A549 treated with AZD9567 at 1 μM for 4 hours (cell line): ENCODE data around the gene NAP1L4. TPM values are rescaled to one million over a fixed set of nuclear protein-coding genes. Genes with fewer than 3 reads are reported as not detected.

Experiments
- total RNA-seq: library from RNA; stranded (reverse); fragments of 200-300 nt; extraction: Qiagen RNA extraction; gene quantifications from 5 replicates; pipeline ENCODE4 v1.2.3, GENCODE V29; 2022; ENCODE audit not compliant: insufficient read depth

The NAP1L4 gene, protein sequence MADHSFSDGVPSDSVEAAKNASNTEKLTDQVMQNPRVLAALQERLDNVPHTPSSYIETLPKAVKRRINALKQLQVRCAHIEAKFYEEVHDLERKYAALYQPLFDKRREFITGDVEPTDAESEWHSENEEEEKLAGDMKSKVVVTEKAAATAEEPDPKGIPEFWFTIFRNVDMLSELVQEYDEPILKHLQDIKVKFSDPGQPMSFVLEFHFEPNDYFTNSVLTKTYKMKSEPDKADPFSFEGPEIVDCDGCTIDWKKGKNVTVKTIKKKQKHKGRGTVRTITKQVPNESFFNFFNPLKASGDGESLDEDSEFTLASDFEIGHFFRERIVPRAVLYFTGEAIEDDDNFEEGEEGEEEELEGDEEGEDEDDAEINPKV
- total RNA-seq: 113 to 129 TPM (median 122 TPM) in 5 replicates

DNA sequence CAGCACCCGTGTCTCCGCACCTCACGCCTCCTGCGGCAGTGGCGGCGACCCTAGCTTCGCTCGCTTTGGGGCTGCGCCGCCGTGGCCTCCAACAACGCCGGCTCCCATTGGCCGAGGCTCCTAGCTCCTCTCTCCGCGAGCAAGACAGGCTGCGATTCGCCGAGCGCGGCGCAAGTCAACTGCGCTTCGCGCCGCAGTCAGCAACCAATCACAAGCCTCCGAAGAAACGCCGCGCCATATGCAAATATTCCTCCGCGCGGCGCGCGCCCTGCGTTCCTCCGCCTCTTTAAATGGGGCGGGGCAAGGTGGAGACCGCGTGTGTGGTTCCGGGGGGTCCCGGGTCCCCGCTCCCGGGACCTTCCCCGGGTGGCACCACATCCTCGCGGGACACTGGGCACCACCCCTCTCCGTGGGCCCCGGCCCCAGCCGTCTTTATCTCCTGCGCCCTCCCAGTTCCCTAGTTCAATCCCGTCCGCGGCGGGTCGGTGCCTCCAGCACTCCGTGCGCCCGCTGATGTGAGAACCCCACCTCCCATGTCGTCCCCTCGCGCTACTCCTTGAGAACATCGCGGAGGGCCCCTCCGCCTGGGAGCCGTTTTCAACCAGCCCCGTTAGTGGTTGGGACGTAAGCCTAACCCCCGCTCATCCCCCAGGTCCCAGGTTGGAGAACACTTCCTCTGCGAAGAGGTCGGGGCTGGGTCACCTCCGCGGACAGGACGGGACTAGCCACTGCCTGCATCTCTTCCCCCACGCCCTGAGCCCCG, at the start of gene NAP1L4:
TSS of gene NAP1L4 (minus strand) at position 96 of the 763 bp plus-strand sequence. CDS start 13,109 bp downstream, outside the sequence.

DNA sequence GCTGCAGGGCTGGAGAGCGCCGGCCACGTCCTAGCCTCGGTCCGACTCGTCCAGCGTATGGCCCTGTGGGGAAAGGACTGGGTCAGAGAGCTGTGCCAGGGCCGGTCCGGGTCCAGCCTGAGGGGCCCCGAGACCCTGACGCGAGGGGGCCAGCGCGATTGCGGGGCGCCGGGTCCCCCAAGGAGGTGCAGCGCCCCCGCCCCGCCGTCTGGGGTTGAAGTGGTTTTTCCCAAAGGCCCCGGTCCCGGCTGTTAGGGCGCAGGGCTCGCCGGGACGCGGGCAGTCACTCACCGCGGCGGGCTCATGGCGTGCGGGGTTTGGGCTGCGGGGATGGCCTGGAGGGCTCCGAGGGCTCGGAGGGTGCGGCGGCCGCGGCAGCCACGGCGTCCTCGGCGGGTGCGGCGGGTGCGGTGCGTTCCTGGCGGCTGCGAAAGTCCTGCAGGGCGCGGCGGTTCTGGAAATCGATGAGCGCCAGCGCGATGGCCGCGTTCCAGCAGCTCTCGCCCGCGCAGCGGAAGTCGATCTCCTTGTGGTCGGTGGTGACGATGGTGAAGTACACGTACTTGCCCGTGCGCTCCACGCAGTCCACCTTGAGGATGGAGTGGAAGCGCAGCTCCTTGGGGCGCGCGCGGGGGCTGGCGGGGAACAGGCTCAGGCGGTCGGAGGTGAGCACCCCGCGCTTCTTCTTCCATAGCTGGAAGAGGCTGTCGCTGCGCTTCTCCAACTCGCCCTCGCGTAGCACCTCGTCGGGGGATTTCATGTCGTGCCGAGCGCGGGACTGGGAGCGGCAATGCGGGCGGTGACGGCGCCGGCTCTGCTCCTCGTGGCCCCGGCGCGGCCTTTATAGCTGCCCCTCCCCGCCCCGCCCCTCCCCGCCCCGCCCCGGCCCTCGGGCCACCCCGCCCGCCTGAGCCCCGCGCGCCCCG, 63.3 kb downstream of the NAP1L4 start, which contains the start of gene PHLDA2:
TSS of gene PHLDA2 (minus strand) at position 816 of the 926 bp plus-strand sequence. CDS start at position 760, 56 bp downstream.

Other genes with a start within 250 kb of the NAP1L4 start
- 3.5 to 4.6 TPM (median 4.3 TPM) in 5 replicates for gene CDKN1C, start 106.6 kb downstream of the NAP1L4 start, total RNA-seq
- 99.1 to 136 TPM (median 114 TPM) in 5 replicates for gene PHLDA2, start 62.9 kb downstream of the NAP1L4 start, total RNA-seq
- gene CARS1, start 65.1 kb upstream of the NAP1L4 start, total RNA-seq: 54.6 to 74.8 TPM (median 62.0 TPM) in 5 replicates
- 6.1 to 9.1 TPM (median 8.1 TPM) in 5 replicates for gene OSBPL5, start 173.0 kb upstream of the NAP1L4 start, total RNA-seq
- gene MRGPRG, start 226.5 kb upstream of the NAP1L4 start, total RNA-seq: not detected in 5 replicates
- gene MRGPRE, start 240.1 kb upstream of the NAP1L4 start, total RNA-seq: 0.10 to 0.11 TPM in 2 of 5 replicates, not detected in the others